CD4-positive, alpha-beta T cell (primary cell): ENCODE data around the gene LCE1A. TPM values are rescaled to one million over a fixed set of nuclear protein-coding genes. Genes with fewer than 3 reads are reported as not detected.

Experiments used
- ATAC-seq: fragments of 200-7000 bp; cut with Tn5 transposase; one replicate; pipeline ENCODE4 v1.10.0; 2022; ENCODE audit warnings: mild to moderate bottlenecking; ENCODE audit not compliant: poor library complexity
- CTCF ChIA-PET: fragments of 350-600 bp; sonication (Branson Sonifier 250); formaldehyde crosslinking; loops from one replicate; lab custom pipeline; 2021; ENCODE audit warnings: antibody characterized with exemption, inconsistent platforms; lab: Charles Lee
- POLR2A ChIA-PET: fragments of 350-600 bp; sonication (Branson Sonifier 250); formaldehyde crosslinking; loops from one replicate; lab custom pipeline; 2021; ENCODE audit warnings: antibody characterized with exemption, inconsistent platforms; lab: Charles Lee
- DNase-seq, 14 experiments: peaks; one replicate each; pipeline ENCODE4 v3.0.0-alpha.2; 2013 to 2020; ENCODE audit warnings: mixed read lengths in 2 of 14
- H3K27ac ChIP-seq, 2 donors: one replicate each; pipeline versions ENCODE4 v1.5.1 to v1.7.0; 2013; ENCODE audit warnings: low read length in 2 of 2, low read depth in 1 of 2, mild to moderate bottlenecking in 1 of 2
- H3K27me3 ChIP-seq, 2 experiments: 1 replicate in 1 of 2; 2 replicates in 1 of 2; pipeline versions ENCODE4 v1.6.1 to v1.7.0; 2013; ENCODE audit warnings: low read length in 2 of 2, control low read depth in 1 of 2, mild to moderate bottlenecking in 1 of 2, moderate library complexity in 1 of 2; ENCODE audit not compliant: insufficient read depth in 2 of 2, control insufficient read depth in 1 of 2
- H3K36me3 ChIP-seq: one replicate; pipeline ENCODE4 v1.6.1; 2013; ENCODE audit warnings: low read length, control low read depth; ENCODE audit not compliant: insufficient read depth
- H3K4me1 ChIP-seq: one replicate; pipeline ENCODE4 v1.6.1; 2013; ENCODE audit warnings: low read length, control low read depth; ENCODE audit not compliant: insufficient read depth
- H3K4me3 ChIP-seq: one replicate; pipeline ENCODE4 v1.5.1; 2013; ENCODE audit warnings: mild to moderate bottlenecking, low read length, moderate library complexity
- H3K9me3 ChIP-seq, 2 experiments: 1 replicate in 1 of 2; 2 replicates in 1 of 2; pipeline versions ENCODE4 v1.6.1 to v1.7.0; 2013; ENCODE audit warnings: low read length in 2 of 2, mild to moderate bottlenecking in 2 of 2, control low read depth in 1 of 2, moderate library complexity in 1 of 2; ENCODE audit not compliant: control insufficient read depth in 1 of 2, insufficient read depth in 1 of 2
- H3K27ac Mint-ChIP-seq: one replicate; pipeline ENCODE4 v1.8.0; 2020; ENCODE audit warnings: mixed read lengths
- H3K27me3 Mint-ChIP-seq: one replicate; pipeline ENCODE4 v1.8.0; 2021; ENCODE audit warnings: mixed read lengths
- H3K36me3 Mint-ChIP-seq: one replicate; pipeline ENCODE4 v1.8.0; 2021; ENCODE audit warnings: low read depth, mixed read lengths
- H3K4me1 Mint-ChIP-seq: one replicate; pipeline ENCODE4 v1.8.0; 2021; ENCODE audit warnings: low read depth, mixed read lengths
- H3K4me3 Mint-ChIP-seq: one replicate; pipeline ENCODE4 v1.8.0; 2020; ENCODE audit warnings: mild to moderate bottlenecking, mixed read lengths
- H3K9me3 Mint-ChIP-seq: one replicate; pipeline ENCODE4 v1.8.0; 2020; ENCODE audit warnings: mixed read lengths
- CTCF ChIP-seq: fragments of 200-600 bp; IDR thresholded peaks from one replicate; pipeline ENCODE4 v1.8.0; 2022; ENCODE audit warnings: antibody characterized with exemption, mild to moderate bottlenecking
- intact Hi-C, 2 experiments: fragments of 100-400 bp; cut with DNase I in 1 of 2; cut with micrococcal nuclease in 1 of 2; formaldehyde crosslinking; loops; one replicate each; pipeline versions ENCODE4 v1.15.1 to v1.9.0; 2023 to 2025; cut with DNase I, micrococcal nuclease
- total RNA-seq, 174 experiments: library from RNA in 2 of 174; stranded (reverse) in 2 of 174; gene quantifications; one replicate each; pipeline ENCODE4 v1.2.3 and lab custom pipeline; 2021 to 2026

Gene LCE1A
- total RNA-seq, 2 experiments from 2014 or later: not detected

GRCh38 chr1:152860129-152860528 lies 32.9 kb downstream of the LCE1A start:
- Mint-ChIP-seq H3K4me3 (no peak overlapping the region), H3K36me3 (no peaks in the 10 kb centered on the region), H3K9me3 (no peaks in the 10 kb centered on the region), H3K27ac (no peak overlapping the region), H3K27me3 (peaks cover 39% of the 10 kb centered on the region), H3K4me1 (no peaks in the 10 kb centered on the region)
- ATAC-seq: no peak
- ChIA-PET POLR2A (no interaction called here), CTCF (no interaction called here)
- Histone ChIP-seq H3K27me3 (peaks cover 8 to 9% of the 10 kb centered on the region in 2 experiments), H3K4me3 (no peak overlapping the region), H3K4me1 (no peaks in the 10 kb centered on the region), H3K27ac (no peak overlapping the region), H3K9me3 (no peaks in the 10 kb centered on the region), H3K36me3 (no peaks in the 10 kb centered on the region)
- no peak for DNase-seq
- intact Hi-C loops: no loop called here
- TF ChIP-seq CTCF: no peak

- intact Hi-C loops: no loop called here
- ChIA-PET CTCF (no interaction called here), POLR2A (no interaction called here)
- Histone ChIP-seq H3K4me1 (no peaks in the 10 kb centered on the region), H3K36me3 (no peaks in the 10 kb centered on the region), H3K27ac (no peak overlapping the region), H3K27me3 (peaks cover 8 to 18% of the 10 kb centered on the region in 2 experiments), H3K9me3 (no peaks in the 10 kb centered on the region), H3K4me3 (no peak overlapping the region)
- no peaks in the 10 kb centered on the region for H3K9me3 Mint-ChIP-seq
- H3K4me1 Mint-ChIP-seq: no peaks in the 10 kb centered on the region
- H3K36me3 Mint-ChIP-seq: no peaks in the 10 kb centered on the region
- peaks cover 33% of the 10 kb centered on the region for H3K27me3 Mint-ChIP-seq
- ATAC-seq (no peak), DNase-seq (no peak)
- no peak overlapping the region for H3K4me3 Mint-ChIP-seq
- TF ChIP-seq CTCF: no peak
- no peak overlapping the region for H3K27ac Mint-ChIP-seq
These were observed 34.1 kb downstream of the LCE1A start for GRCh38 chr1:152861374-152861773.

DNA sequence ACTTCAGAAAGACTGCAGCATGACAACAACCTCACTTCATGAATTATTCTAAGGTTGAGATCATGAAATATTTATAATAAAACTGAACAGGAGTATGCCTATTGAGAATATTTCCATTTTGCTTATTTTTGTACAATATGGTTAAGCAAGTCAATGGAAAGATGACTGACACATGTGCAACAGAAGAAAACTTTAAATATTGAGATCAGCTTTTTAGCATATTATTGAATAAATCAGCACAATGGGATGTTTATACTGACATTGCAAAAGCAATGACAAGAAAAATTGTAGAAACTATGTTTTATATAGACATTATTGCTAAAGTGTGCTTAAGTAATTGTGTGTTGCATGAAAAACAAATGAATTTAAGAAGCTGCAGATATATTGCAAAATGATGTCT lies 37.2 kb downstream of the LCE1A start:
- Histone ChIP-seq H3K4me1 (no peaks in the 10 kb centered on the region), H3K4me3 (no peak overlapping the region), H3K36me3 (no peaks in the 10 kb centered on the region), H3K27ac (no peak overlapping the region), H3K9me3 (no peaks in the 10 kb centered on the region), H3K27me3 (peaks cover 9 to 16% of the 10 kb centered on the region in 2 experiments)
- peaks cover 22% of the 10 kb centered on the region for H3K27me3 Mint-ChIP-seq
- no peak overlapping the region for H3K4me3 Mint-ChIP-seq
- no peaks in the 10 kb centered on the region for H3K9me3 Mint-ChIP-seq
- ATAC-seq (no peak), DNase-seq (no peak)
- H3K4me1 Mint-ChIP-seq: no peaks in the 10 kb centered on the region
- ChIA-PET CTCF (no interaction called here), POLR2A (no interaction called here)
- intact Hi-C loops: no loop called here
- H3K27ac Mint-ChIP-seq: no peak overlapping the region
- no peak for TF ChIP-seq CTCF
- H3K36me3 Mint-ChIP-seq: no peaks in the 10 kb centered on the region
